PFSK-1 (cell line): ENCODE measurements around the gene ZNF737.

Experiments used
- POLR2AphosphoS5 ChIP-seq: IDR thresholded peaks from 2 replicates; pipeline ENCODE4 v1.6.1; 2012; ENCODE audit warnings: low read depth, mild to moderate bottlenecking, control low read depth, low read length, moderate library complexity
- SIN3A ChIP-seq: IDR thresholded peaks from 2 replicates; pipeline ENCODE4 v1.6.1; 2012; ENCODE audit warnings: mild to moderate bottlenecking, low read length, moderate library complexity, borderline replicate concordance; ENCODE audit not compliant: insufficient read depth

DNA sequence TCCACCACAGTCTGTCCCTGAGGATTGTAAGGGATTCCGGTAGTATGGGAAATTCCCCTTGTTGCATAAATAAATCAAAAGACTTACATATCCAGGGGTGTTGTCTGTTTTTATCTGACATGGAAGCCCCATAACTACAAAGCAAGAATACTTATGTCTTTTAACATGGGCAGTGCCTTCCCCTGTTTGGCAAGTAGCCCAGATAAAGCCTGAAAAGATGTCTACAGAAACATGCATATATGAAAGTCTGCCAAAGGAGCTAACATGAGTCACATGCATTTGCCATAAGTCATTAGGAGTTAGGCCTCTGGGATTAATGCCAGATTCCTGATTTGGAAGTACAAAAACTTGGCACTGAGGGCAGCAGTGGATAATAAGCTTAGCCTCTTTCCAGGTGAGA lies 62.1 kb downstream of the ZNF737 start:
- TF ChIP-seq POLR2AphosphoS5 (no peak), SIN3A (no peak)
